A549 treated with GW870086 at 1 μM for 4 hours (cell line): ENCODE results near the gene OR2B6. TPM values are rescaled to one million over a fixed set of nuclear protein-coding genes. Genes with fewer than 3 reads are reported as not detected.

Experiments
- total RNA-seq: library from RNA; stranded (reverse); fragments of 200-300 nt; extraction: Qiagen RNA extraction; gene quantifications from 5 replicates; pipeline ENCODE4 v1.2.3, GENCODE V29; 2022; ENCODE audit warnings: low read depth

OR2B6 gene
- 0.14 to 0.32 TPM (median 0.18 TPM) in 3 of 5 replicates, not detected in the others for total RNA-seq

GRCh38 chr6:27956941-27957340 is at the start of gene OR2B6:
TSS of gene OR2B6 (plus strand) at chr6:27957241. CDS start at chr6:27957241, 0 bp downstream.

GRCh38 chr6:27911956-27912446 is 45.0 kb upstream of the OR2B6 start, which contains the start of gene OR2B2:
TSS of gene OR2B2 (minus strand) at chr6:27912396. CDS start at chr6:27912319, 77 bp downstream.

Other genes with a start within 250 kb of the OR2B6 start
- not detected in 5 replicates for gene OR2B2, start 44.8 kb upstream of the OR2B6 start, total RNA-seq
- gene ZNF165, start 123.3 kb downstream of the OR2B6 start, total RNA-seq: 0.67 to 0.97 TPM (median 0.90 TPM) in 5 replicates
- 4.0 to 5.8 TPM (median 4.5 TPM) in 5 replicates for gene ZSCAN16, start 167.4 kb downstream of the OR2B6 start, total RNA-seq
- gene ZKSCAN8, start 184.6 kb downstream of the OR2B6 start, total RNA-seq: 2.7 to 5.8 TPM (median 5.4 TPM) in 5 replicates